Measurements from ENCODE around the gene SLC16A5.
"Not testable (repeated sequence)": the region's sequence is repeated elsewhere in the genome, so short reads cannot be mapped to it uniquely, and the experiment has no call there.

The SLC16A5 gene

GRCh38 chr17:75124819-75125162 lies 37.0 kb downstream of the SLC16A5 start:
- in situ Hi-C loops (cut with MboI; ENCODE audit: low sequenced_read_pairs, unreplicated experiment), result no loop called here
- no peak for TF ChIP-seq CTCF (IDR thresholded peaks at IDR 0.05; ENCODE audit: borderline replicate concordance, control extremely low read depth, extremely low read depth, insufficient read depth, missing control alignments)

DNA sequence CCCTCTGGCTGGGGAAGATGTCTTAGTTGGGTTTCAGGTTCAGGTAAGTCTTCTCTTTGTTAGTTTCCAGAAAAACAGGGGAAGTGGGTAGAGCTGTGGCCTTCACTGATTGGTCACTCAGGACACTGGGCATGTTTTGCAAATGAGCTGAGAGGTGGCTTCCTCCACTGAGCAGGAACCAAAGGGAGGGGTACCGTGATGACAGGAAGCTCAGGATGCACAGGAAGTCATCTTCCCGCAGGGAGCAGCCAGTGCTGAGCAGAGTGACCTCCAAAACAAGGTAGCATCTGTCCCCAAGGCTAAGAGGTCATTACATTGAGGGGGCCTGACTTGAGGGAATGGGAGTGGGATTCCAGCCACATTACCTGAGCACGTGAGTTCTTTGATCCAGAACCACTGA lies 38.2 kb downstream of the SLC16A5 start:
- peak; percentile 41 for DNase-seq (ENCODE audit: low spot score)
- in situ Hi-C loops (cut with MboI; ENCODE audit: low sequenced_read_pairs, unreplicated experiment), result no loop called here
- TF ChIP-seq CTCF (IDR thresholded peaks at IDR 0.05; ENCODE audit: borderline replicate concordance, control extremely low read depth, extremely low read depth, insufficient read depth, missing control alignments), result no peak

More at GRCh38 chr17:75124819-75125162, 37.0 kb downstream of the SLC16A5 start:
- no peak for DNase-seq (ENCODE audit: low spot score)

DNA sequence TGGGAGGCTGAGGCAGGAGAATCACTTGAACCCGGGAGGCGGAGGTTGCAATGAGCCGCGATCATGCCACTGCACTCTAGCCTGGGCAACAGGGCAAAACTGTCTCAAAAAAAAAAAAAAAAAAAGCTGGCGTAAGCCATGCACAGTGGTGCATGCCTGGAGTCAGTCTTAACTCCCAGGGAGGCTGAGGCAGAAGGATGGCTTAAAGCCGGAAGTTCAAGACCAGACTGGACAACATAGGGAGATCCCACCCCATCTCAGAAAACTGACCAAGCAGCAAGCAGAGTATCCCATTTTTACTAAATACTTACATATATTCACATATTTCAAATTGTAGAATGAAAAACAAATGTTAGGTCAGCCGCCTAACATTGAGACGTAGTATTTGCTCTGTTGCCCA lies 39.2 kb downstream of the SLC16A5 start:
- no peak for DNase-seq (ENCODE audit: low spot score)
- no peak for TF ChIP-seq CTCF (IDR thresholded peaks at IDR 0.05; ENCODE audit: borderline replicate concordance, control extremely low read depth, extremely low read depth, insufficient read depth, missing control alignments)

DNA sequence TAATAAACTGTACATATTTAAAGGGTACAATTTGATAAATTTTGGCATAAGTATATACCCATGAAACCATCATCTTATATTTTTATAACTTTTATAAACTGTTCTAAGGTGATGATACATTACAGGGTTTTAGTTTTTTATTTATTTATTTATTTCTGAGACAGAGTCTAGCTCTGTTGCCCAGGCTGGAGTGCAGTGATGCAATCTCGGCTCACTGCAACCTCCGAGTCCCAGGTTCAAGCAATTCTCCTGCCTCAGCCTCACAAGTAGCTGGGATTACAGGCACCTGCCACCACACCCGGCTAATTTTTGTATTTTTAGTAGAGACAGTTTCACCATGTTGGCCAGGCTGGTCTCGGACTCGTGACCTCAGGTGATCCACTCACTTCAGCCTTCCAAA lies 40.2 kb downstream of the SLC16A5 start:
- in situ Hi-C loops (cut with MboI; ENCODE audit: low sequenced_read_pairs, unreplicated experiment); DNase-seq (ENCODE audit: low spot score): not testable (repeated sequence)

More for the DNA sequence above, 39.2 kb downstream of the SLC16A5 start:
- in situ Hi-C loops (cut with MboI; ENCODE audit: low sequenced_read_pairs, unreplicated experiment), result no loop called here

- in situ Hi-C loops (cut with MboI; ENCODE audit: low sequenced_read_pairs, unreplicated experiment), result no loop called here
- TF ChIP-seq CTCF (IDR thresholded peaks at IDR 0.05; ENCODE audit: borderline replicate concordance, control extremely low read depth, extremely low read depth, insufficient read depth, missing control alignments), result no peak
- DNase-seq (ENCODE audit: low spot score), result no peak
These were observed 41.1 kb downstream of the SLC16A5 start for GRCh38 chr17:75128694-75129505.

GRCh38 chr17:75129576-75129975 lies 41.8 kb downstream of the SLC16A5 start:
- in situ Hi-C loops (cut with MboI; ENCODE audit: low sequenced_read_pairs, unreplicated experiment), result no loop called here
- no peak for DNase-seq (ENCODE audit: low spot score)
- no peak for TF ChIP-seq CTCF (IDR thresholded peaks at IDR 0.05; ENCODE audit: borderline replicate concordance, control extremely low read depth, extremely low read depth, insufficient read depth, missing control alignments)

GRCh38 chr17:75130059-75130631 lies 42.4 kb downstream of the SLC16A5 start:
- in situ Hi-C loops (cut with MboI; ENCODE audit: low sequenced_read_pairs, unreplicated experiment), result no loop called here
- TF ChIP-seq CTCF (IDR thresholded peaks at IDR 0.05; ENCODE audit: borderline replicate concordance, control extremely low read depth, extremely low read depth, insufficient read depth, missing control alignments), result no peak
- DNase-seq (ENCODE audit: low spot score), result no peak
